Suppressor macrophage (primary cell): ENCODE data around the gene ZNF45.
"Not testable (repeated sequence)": the region's sequence is repeated elsewhere in the genome, so short reads cannot be mapped to it uniquely, and the experiment has no call there.

Experiments used
- DNase-seq, 4 experiments: peaks; one replicate each; pipeline ENCODE4 v3.0.0-alpha.2; 2020 to 2022

The ZNF45 gene

DNA sequence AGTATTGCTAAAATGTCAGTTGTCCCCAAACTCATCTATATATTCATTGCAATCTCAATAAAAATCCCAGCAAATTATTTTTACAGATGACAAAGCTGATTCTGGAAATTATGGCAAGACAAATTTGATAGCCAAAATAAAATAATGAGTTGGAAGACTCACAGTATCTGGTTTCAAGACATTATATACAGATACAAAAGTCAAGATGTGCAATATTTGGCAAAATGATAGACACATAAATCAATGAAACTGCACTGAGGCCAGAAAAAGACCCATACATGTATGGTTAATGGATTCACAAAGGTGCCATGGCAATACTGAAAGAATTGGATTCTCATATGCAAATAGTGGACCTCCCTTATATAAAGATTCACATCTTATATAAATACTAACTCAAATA lies 24.2 kb downstream of the ZNF45 start:
- no peak for DNase-seq

GRCh38 chr19:43908659-43909058 lies 26.4 kb downstream of the ZNF45 start:
- DNase-seq = no peak

GRCh38 chr19:43906774-43907173 lies 28.3 kb downstream of the ZNF45 start:
- no peak for DNase-seq

DNA sequence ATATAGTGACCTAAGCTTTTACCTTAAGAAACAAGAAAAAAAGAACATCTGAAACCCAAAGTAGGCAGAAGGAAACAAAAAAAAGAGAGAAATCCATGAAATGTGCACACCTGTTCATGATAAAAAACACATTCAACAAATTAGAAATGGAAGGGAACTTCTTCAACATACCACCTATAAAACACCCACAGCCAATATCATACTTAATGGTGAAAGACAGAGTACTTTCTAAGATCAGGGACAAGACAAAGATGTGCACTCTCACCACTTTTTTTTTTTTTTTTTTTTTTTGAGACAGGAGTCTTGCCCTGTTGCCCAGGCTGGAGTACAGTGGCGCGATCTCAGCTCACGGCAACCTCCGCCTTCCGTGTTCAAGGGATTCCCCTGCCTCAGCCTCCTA lies 29.2 kb downstream of the ZNF45 start:
- no peak for DNase-seq

DNA sequence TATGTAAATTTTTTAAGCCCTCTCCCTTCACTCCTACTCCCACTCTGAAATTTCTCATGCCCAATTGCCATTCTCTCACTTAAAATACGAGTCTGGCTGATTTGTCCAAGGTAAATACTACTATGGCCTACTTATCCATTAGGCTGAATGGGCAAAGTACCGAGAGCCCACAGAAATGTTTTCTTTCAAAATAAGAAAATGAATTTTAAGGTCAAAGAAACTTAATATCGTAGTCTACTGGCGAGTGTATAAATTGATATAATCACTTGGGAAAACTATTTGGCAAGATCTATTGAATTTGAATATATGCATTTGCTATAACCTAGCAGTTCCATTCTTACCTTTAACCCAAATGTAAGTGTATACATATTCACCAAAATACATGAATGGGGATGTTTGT lies 32.7 kb downstream of the ZNF45 start:
- DNase-seq = no peak

DNA sequence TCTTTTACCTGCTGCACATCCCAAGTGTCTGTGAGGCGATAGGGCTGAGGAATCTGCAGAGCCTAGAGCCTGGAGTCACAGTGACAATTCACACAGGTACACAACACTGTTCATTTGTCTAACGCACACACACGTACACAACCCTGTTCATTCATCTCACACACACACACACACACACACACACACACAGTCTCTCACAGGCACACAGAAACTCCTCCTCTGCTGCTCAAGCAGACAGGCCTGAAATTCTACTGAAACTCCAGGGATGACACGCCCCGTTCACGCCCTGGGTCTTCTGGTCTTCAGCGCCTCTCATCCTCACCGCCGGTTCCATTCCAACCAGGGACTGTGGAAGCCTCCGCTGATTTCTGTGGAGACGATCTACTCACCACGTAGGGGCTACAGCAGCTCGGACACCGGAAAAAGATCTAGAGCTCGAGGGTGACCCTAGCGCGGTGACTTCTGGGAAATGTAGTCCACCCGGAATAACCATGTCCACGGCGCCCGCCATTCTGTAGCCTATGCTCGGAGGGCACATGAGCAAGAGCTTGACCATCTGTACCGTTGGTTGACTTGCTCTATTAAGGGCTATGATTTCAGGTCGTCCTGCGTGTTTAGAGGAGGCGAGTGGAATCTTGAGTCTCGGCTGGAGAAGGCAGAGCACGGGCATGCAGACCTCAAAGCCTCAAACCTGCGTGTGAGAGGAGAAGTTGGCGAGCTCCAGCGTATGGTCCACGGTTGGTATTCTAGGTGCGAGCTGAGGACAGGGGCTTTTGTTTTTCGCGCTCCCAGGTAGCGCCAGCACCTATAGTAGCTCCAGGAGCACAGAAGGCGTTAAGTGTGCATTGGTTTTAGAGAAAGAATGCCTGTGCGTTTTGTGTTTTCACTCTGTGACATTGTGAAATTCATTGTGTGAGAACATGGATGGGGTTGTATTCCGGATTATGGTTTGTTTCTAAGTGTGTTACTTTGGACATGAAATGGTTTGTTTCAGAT lies 33.4 kb downstream of the ZNF45 start:
- DNase-seq = peak; percentile 75 to 89 (median 84)

DNA sequence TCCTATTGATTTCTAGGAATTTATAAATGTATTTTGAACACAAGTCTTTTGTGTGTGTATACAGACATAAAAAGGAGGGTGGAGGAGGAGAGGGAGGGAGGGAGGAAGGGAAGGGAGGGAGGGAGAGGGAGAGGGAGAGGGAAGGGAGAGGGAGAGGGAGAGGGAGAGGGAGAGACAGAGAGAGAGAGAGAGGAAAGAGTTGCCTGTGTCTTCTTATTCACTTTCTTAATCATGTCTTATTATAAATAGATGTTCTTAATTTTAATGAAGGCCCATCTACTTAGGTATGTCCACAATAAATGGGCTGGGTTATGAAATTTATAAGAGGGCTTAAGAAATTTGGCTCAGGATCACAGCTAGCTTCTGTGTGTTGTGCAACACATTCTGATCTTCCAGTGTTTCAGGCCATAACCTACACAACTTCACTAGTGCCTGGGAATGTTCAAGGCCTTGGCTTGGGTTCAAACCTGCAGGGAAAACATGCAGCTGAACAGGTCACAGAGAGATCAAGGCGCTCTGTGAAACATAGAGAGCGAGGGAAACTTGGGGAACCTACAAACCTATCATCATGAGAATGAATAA lies 39.3 kb downstream of the ZNF45 start:
- no peak for DNase-seq

DNA sequence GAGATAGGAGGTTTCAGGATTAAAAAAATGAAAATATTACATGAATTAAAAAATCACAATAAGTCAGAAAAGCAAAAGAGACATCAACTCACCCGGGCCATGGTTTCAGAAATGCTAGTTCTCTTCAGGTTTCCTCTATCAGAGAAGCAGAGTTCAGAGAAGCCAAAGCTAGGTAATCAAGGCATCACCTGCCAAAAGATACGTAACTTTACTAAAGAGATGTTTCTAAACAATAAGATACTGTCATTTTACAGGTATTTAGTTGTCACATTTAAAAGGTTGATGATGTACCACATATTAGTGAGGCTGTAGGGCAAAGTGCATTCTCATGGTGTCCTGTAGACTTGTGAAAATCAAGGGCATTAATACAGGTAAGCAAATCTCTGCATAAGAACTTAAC lies 51.2 kb downstream of the ZNF45 start, which contains the start of gene ZNF404:
Gene ZNF404, minus strand, starts transcription at position 101 of the 400 bp plus-strand sequence.
- no peak for DNase-seq

- DNase-seq = no peak
Observed at GRCh38 chr19:43880483-43880882, 54.6 kb downstream of the ZNF45 start.

DNA sequence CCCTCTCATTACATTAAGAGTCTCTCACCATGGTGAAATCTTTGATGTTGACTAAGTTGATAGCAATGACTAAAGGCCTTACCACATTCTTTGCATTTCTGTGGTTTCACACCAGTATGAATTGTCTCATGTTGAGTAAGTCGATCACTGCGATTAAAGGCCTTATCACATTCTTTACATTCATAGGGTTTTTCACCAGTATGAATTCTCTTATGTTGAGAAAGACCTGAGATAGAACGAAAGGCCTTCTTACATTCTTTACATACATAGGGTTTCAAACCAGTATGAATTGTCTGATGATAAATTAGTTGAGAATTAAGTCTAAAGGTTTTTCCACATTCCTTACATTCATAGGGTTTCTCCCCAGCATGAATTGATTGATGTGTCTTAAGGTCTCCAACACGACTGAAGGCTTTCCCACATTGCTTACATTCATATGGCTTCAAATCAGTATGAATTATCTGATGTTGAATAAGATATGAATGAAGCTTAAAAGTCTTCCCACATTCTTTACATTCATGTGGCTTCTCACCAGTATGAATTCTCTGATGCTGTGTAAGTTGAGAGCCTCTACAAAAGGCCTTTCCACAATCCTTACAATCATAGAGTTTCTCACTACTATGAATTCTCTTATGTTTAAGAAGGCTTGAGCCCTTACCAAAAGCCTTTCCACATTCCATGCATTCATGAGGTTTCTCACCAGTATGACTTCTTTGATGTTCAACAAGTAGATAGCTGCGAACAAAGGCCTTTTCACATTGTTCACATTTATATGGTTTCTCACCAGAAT lies 62.3 kb downstream of the ZNF45 start:
- DNase-seq = no peak

DNA sequence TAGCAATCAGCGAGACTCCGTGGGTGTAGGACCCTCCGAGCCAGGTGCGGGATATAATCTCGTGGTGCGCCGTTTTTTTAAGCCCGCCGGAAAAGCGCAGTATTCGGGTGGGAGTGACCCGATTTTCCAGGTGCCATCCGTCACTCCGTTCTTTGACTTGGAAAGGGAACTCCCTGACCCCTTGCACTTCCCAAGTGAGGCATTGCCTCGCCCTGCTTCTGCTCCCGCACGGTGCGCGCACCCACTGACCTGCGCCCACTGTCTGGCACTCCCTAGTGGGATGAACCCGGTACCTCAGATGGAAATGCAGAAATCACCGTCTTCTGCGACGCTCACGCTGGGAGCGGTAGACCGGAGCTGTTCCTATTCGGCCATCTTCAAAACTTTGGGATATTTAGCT lies 68.2 kb downstream of the ZNF45 start:
- not testable (repeated sequence) for DNase-seq
